Common myeloid progenitor, CD34-positive (primary cell): ENCODE data around the gene ERVH48-1.
"Not testable (repeated sequence)": the region's sequence is repeated elsewhere in the genome, so short reads cannot be mapped to it uniquely, and the experiment has no call there.

Source experiments
- CTCF ChIA-PET: fragments of 350-600 bp; sonication (Branson Sonifier 250); formaldehyde crosslinking; loops from one replicate; lab custom pipeline; 2021; ENCODE audit warnings: antibody characterized with exemption; lab: Charles Lee
- POLR2A ChIA-PET: fragments of 350-600 bp; sonication (Branson Sonifier 250); formaldehyde crosslinking; loops from one replicate; lab custom pipeline; 2021; ENCODE audit warnings: antibody characterized with exemption; lab: Charles Lee
- DNase-seq, 3 donors: peaks; one replicate each; pipeline versions ENCODE4 v3.0.0 to v3.0.0-alpha.2; 2013
- H3K27ac ChIP-seq, 2 experiments: 1 replicate in 1 of 2; 2 replicates in 1 of 2; pipeline ENCODE4 v1.7.0; 2013; ENCODE audit warnings: inconsistent platforms in 2 of 2, low read length in 2 of 2, mild to moderate bottlenecking in 2 of 2, low read depth in 1 of 2, moderate library complexity in 1 of 2; ENCODE audit not compliant: severe bottlenecking in 2 of 2, insufficient read depth in 1 of 2, poor library complexity in 1 of 2
- H3K27me3 ChIP-seq, 5 experiments: replicated peaks in 2 of 5; 1 replicate in 3 of 5; 2 replicates in 2 of 5; pipeline versions ENCODE4 v1.6.1 to v1.7.0; 2013; ENCODE audit warnings: low read length in 4 of 5, mild to moderate bottlenecking in 2 of 5, moderate library complexity in 2 of 5, inconsistent platforms in 1 of 5; ENCODE audit not compliant: insufficient read depth in 5 of 5, control insufficient read depth in 4 of 5
- H3K36me3 ChIP-seq, 4 experiments: 1 replicate in 2 of 4; 2 replicates in 2 of 4; pipeline versions ENCODE4 v1.6.1 to v1.7.0; 2013; ENCODE audit warnings: low read length in 3 of 4, control low read depth in 1 of 4, mild to moderate bottlenecking in 1 of 4; ENCODE audit not compliant: control insufficient read depth in 4 of 4, insufficient read depth in 4 of 4
- H3K4me1 ChIP-seq, 4 experiments: 1 replicate in 3 of 4; 2 replicates in 1 of 4; pipeline versions ENCODE4 v1.6.1 to v1.7.1; 2013; ENCODE audit warnings: low read length in 3 of 4, mild to moderate bottlenecking in 3 of 4, control low read depth in 1 of 4, inconsistent platforms in 1 of 4, moderate library complexity in 1 of 4; ENCODE audit not compliant: control insufficient read depth in 4 of 4, insufficient read depth in 4 of 4; ENCODE audit errors: control extremely low read depth in 1 of 4
- H3K4me3 ChIP-seq, 7 experiments: 1 replicate in 4 of 7; 2 replicates in 3 of 7; pipeline versions ENCODE4 v1.5.1 to v1.7.0; 2013; ENCODE audit warnings: mild to moderate bottlenecking in 7 of 7, low read length in 6 of 7, moderate library complexity in 6 of 7, inconsistent platforms in 2 of 7, low read depth in 2 of 7, control low read depth in 1 of 7; ENCODE audit not compliant: insufficient read depth in 4 of 7, control insufficient read depth in 1 of 7; ENCODE audit errors: extremely low read depth in 1 of 7
- H3K9me3 ChIP-seq, 5 experiments: 1 replicate in 4 of 5; 2 replicates in 1 of 5; pipeline versions ENCODE4 v1.6.1 to v1.7.1; 2013; ENCODE audit warnings: low read length in 4 of 5, mild to moderate bottlenecking in 2 of 5, inconsistent platforms in 1 of 5, low read depth in 1 of 5, moderate library complexity in 1 of 5; ENCODE audit not compliant: control insufficient read depth in 4 of 5, insufficient read depth in 2 of 5; ENCODE audit errors: control extremely low read depth in 1 of 5
- WGBS: methylation state at CpG from one replicate; pipeline ENCODE4 v1.1.5; 2013; ENCODE audit not compliant: insufficient coverage; 5-methylcytosine and 5-hydroxymethylcytosine counted together

ERVH48-1 gene

DNA sequence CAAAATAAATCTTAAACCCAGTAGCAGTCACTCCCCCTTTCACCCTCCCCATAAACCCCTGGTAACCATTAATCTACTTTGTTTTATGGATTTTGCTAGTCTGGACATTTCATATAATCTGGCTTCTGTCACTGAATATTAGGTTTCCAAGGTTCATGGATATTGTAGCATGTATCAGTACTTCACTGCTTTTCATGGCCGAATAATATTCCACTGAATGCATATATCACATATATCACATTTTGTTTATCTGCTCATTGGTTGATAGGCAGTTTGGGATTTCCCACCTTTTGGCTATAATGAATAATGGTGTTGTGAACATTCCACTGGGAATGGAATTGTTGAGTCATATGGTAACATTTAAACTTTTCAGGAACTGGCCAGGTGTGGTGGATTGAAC lies 41.5 kb downstream of the ERVH48-1 start:
- Histone ChIP-seq H3K4me1 (peaks cover 0 to 7% (median 6%) of the 10 kb centered on the region in 4 experiments), H3K9me3 (no peaks in the 10 kb centered on the region), H3K36me3 (no peaks in the 10 kb centered on the region), H3K27me3 (no peaks in the 10 kb centered on the region), H3K27ac (no peak overlapping the region), H3K4me3 (no peak overlapping the region)
- ChIA-PET POLR2A (no interaction called here), CTCF (interaction anchor here (1.0 kb wide), 1 partner anchor 9 kb away, joined by 3 read pairs; the partner anchor contains the start of gene NDUFV3)
- WGBS: no CpG with 5 or more reads among the region's 1 CpG
- no peak for DNase-seq

DNA sequence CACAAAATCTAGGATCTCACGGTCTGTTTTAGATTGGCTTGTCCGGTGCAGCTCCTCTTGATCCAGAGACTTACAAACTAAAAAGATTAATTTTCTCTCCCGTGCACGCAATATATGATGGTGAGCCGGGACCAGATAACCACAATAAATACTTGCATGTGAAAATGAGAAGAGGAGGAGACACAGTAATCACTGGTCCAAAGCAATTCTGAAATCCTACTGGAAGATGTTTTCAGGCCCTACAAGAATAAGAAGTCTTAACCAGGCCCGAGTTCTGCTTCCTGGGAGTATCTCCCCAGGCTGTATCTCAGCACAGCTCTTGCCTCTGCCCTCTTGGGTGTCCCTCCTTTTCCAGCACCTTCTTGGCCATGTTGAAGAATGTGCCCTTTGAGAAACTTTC lies 45.1 kb downstream of the ERVH48-1 start:
- H3K9me3 ChIP-seq: no peaks in the 10 kb centered on the region
- peak overlapping the region in 5 of 7 experiments; percentile 88 to 98 (median 95) for H3K4me3 ChIP-seq
- H3K4me1 ChIP-seq: peaks cover 0 to 21% (median 16%) of the 10 kb centered on the region in 4 experiments
- no peak for DNase-seq
- H3K27me3 ChIP-seq: no peaks in the 10 kb centered on the region
- peak overlapping the region; percentile 77 to 92 for H3K27ac ChIP-seq
- ChIA-PET CTCF (interaction anchor here (0.6 to 1.4 kb wide), 2 partner anchors 12 to 23 kb away, joined by 3 to 4 read pairs; partner anchors contain the start of gene NDUFV3), POLR2A (interaction anchor here (1.0 kb wide), 1 partner anchor 12 kb away, joined by 3 read pairs; the partner anchor contains the start of gene NDUFV3)
- H3K36me3 ChIP-seq: peaks cover 0 to 14% (median 5%) of the 10 kb centered on the region in 4 experiments
- 100% methylated on average over 1 of the region's 6 CpGs for WGBS

DNA sequence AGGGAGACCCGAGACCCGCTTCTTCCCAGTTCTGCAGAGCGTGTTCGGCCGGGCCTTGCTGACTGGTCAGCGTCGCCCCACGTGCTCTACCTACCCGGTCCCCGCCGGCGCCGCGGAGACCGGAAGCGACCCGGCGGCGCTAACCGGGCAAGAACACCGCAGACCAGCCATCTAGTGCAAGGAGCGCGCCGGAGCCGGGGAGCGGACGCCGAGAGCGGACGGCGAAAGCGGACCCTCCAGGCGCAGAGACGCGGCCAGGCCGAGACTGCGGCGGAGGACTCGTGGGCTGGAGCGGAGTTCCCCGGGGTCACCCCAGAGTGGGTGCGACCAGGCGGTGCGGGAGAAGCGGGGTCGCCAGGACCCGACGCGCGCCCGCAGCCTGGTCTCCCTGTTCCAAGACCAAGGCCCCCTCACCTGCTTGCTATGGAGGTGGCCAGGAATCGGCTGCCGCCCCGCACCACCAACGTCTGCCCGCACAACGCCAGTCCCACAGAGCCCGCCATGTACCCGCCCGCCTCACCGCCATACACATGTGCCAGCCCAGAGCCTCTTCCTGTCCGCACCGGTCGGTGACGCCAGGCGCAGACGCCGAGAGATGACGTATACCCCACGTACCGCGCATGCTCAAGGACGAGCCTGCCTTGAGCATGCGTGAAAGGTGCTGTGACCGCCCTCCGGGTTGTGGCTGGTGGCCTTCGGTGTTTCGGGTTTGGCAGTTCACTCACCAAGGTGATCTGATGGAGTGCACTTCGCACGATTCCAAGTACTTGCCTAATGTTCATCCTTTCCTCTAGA lies 46.2 kb downstream of the ERVH48-1 start, which contains the start of gene WDR4:
Gene WDR4 (minus strand): TSS at position 547 of the 795 bp plus-strand sequence. CDS start 44 bp downstream, at position 503.
- peak within 1 kb of the TSS; percentile 67 to 98 (median 95) for H3K4me3 ChIP-seq
- ChIA-PET POLR2A (interaction anchor here (0.9 kb wide), 1 partner anchor 14 kb away, joined by 3 read pairs; the partner anchor contains the start of gene NDUFV3), CTCF (no interaction called here)
- H3K36me3 ChIP-seq: peaks cover 0 to 15% (median 7%) of the 10 kb centered on the region in 4 experiments
- H3K27ac ChIP-seq: peak within 1 kb of the TSS; percentile 77 to 92
- H3K9me3 ChIP-seq: no peaks in the 10 kb centered on the region
- no peaks in the 10 kb centered on the region for H3K27me3 ChIP-seq
- DNase-seq: peak; percentile 96 to 99 (median 98)
- H3K4me1 ChIP-seq: peaks cover 0 to 21% (median 16%) of the 10 kb centered on the region in 4 experiments
- 0% methylated on average over 62 of the region's 80 CpGs for WGBS

GRCh38 chr21:42878678-42878992 lies 46.8 kb downstream of the ERVH48-1 start:
- Histone ChIP-seq H3K36me3 (peaks cover 2 to 18% (median 10%) of the 10 kb centered on the region in 4 experiments), H3K4me3 (peak overlapping the region; percentile 67 to 98 (median 95))

DNA sequence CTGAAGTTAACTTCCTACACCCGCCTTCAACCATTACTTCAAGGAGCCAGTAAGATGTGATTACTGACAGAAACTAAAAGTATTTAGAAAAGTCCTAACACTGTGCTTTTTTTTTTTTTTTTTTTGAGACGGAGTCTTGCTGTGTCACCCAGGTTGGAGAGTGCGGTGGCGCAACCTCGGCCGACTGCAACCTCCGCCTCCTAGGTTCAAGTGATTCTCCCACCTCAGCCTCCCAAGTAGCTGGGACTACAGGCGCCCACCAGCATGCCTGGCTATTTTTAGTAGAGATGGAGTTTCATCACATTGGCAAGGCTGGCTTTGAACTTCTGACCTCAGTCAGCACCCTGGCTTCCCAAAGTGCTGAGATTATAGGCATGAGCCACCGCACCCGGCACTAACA lies 49.6 kb downstream of the ERVH48-1 start:
- H3K36me3 ChIP-seq: peaks cover 12 to 45% (median 31%) of the 10 kb centered on the region in 4 experiments
- peaks cover 0 to 21% (median 16%) of the 10 kb centered on the region in 4 experiments for H3K4me1 ChIP-seq
- WGBS: 93% methylated on average over 6 of the region's 10 CpGs
- POLR2A ChIA-PET: interaction anchor here (0.6 kb wide), 1 partner anchor 18 kb away, joined by 5 read pairs; no protein-coding TSS in a partner anchor
- H3K9me3 ChIP-seq, DNase-seq, H3K4me3 ChIP-seq, CTCF ChIA-PET, H3K27ac ChIP-seq, H3K27me3 ChIP-seq: not testable (repeated sequence)

More at GRCh38 chr21:42878678-42878992, 46.8 kb downstream of the ERVH48-1 start:
- peaks cover 0 to 21% (median 16%) of the 10 kb centered on the region in 4 experiments for H3K4me1 ChIP-seq
- WGBS: 0% methylated on average over 12 of the region's 15 CpGs
- H3K27me3 ChIP-seq: no peaks in the 10 kb centered on the region
- peak overlapping the region; percentile 77 to 92 for H3K27ac ChIP-seq
- ChIA-PET CTCF (no interaction called here), POLR2A (interaction anchor here (0.9 kb wide), 1 partner anchor 14 kb away, joined by 3 read pairs; the partner anchor contains the start of gene NDUFV3)
- no peaks in the 10 kb centered on the region for H3K9me3 ChIP-seq
- no peak for DNase-seq

DNA sequence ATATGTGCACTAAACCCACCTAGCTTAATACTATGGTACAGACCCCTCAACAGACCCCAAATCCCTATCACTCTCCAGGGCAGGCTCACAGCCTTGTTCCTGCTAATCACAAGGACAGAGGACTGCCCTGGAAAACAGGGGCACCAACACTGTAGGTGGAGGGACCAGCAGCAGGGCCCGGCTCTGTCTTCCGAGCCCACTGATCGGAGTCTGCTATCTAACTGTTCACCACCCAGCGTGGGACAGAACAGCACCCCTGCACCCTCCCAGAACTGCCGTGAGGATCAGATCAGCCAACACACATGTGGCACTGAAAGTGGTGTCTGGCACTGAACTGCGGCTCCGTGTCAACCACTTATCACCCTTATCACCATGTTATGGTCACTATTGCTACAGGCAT lies 52.3 kb downstream of the ERVH48-1 start:
- CTCF ChIA-PET: no interaction called here
- 100% methylated on average over 7 of the region's 7 CpGs for WGBS
- peaks cover 15 to 67% (median 53%) of the 10 kb centered on the region in 4 experiments for H3K36me3 ChIP-seq

GRCh38 chr21:42868196-42868595 lies 57.2 kb downstream of the ERVH48-1 start:
- Histone ChIP-seq H3K27ac (no peak overlapping the region), H3K9me3 (no peaks in the 10 kb centered on the region), H3K4me1 (no peaks in the 10 kb centered on the region), H3K27me3 (no peaks in the 10 kb centered on the region), H3K4me3 (no peak overlapping the region), H3K36me3 (peaks cover 11 to 86% (median 70%) of the 10 kb centered on the region in 4 experiments)
- ChIA-PET POLR2A (no interaction called here), CTCF (no interaction called here)
- 95% methylated on average over 8 of the region's 10 CpGs for WGBS
- DNase-seq: no peak

More for the DNA sequence above, 52.3 kb downstream of the ERVH48-1 start:
- no peaks in the 10 kb centered on the region for H3K9me3 ChIP-seq
- no peak overlapping the region for H3K4me3 ChIP-seq
- DNase-seq: no peak
- H3K4me1 ChIP-seq: peaks cover 0 to 6% (median 3%) of the 10 kb centered on the region in 4 experiments
- H3K27me3 ChIP-seq: no peaks in the 10 kb centered on the region
- POLR2A ChIA-PET: no interaction called here
- no peak overlapping the region for H3K27ac ChIP-seq
